SU-DHL-6 (cell line): Measurements from ENCODE around the gene BEST3.

ENCODE experiments used
- H2AFZ ChIP-seq: fragments of 200-600 bp; sonication (generic); 2 replicates; pipeline ENCODE4 v1.6.1; 2014; ENCODE audit warnings: low read depth, mild to moderate bottlenecking, moderate library complexity, mixed read lengths, antibody characterized with exemption, low read length; ENCODE audit not compliant: severe bottlenecking
- H3F3A ChIP-seq: fragments of 200-600 bp; shearing (Covaris generic); 2 replicates; pipeline ENCODE4 v1.6.0; 2016; ENCODE audit warnings: antibody characterized with exemption, mild to moderate bottlenecking; ENCODE audit not compliant: insufficient read depth
- H3K27ac ChIP-seq: fragments of 200-600 bp; sonication (generic); 2 replicates; pipeline ENCODE4 v1.5.1; 2016; ENCODE audit warnings: low read depth, mild to moderate bottlenecking, low read length, moderate library complexity, mixed read lengths
- H3K27me3 ChIP-seq: fragments of 200-600 bp; sonication (generic), shearing (Covaris generic); 2 replicates; pipeline ENCODE4 v1.6.0; 2014; ENCODE audit warnings: mild to moderate bottlenecking, low read length
- H3K36me3 ChIP-seq: fragments of 200-600 bp; sonication (generic); 2 replicates; pipeline ENCODE4 v1.6.1; 2014; ENCODE audit warnings: mild to moderate bottlenecking, low read length, mixed read lengths
- H3K4me2 ChIP-seq: fragments of 300-600, 200-600 bp; shearing (Covaris generic), sonication (generic); 2 replicates; pipeline ENCODE4 v1.6.0; 2014; ENCODE audit warnings: low read length, low read depth, mild to moderate bottlenecking; ENCODE audit not compliant: poor library complexity, severe bottlenecking
- H3K4me3 ChIP-seq: fragments of 200-600 bp; sonication (generic); 2 replicates; pipeline ENCODE4 v1.5.1; 2014; ENCODE audit warnings: antibody characterized with exemption, low read length, mild to moderate bottlenecking, mixed read lengths; ENCODE audit not compliant: insufficient read depth, poor library complexity, severe bottlenecking
- H3K79me2 ChIP-seq: fragments of 200-600 bp; sonication (generic); 2 replicates; pipeline ENCODE4 v1.6.1; 2014; ENCODE audit warnings: mild to moderate bottlenecking, low read length, moderate library complexity; ENCODE audit not compliant: insufficient read depth
- H3K9ac ChIP-seq: fragments of 200-600 bp; sonication (generic); 2 replicates; pipeline ENCODE4 v1.7.0; 2014; ENCODE audit warnings: mild to moderate bottlenecking, low read length
- H3K9me2 ChIP-seq: fragments of 200-600 bp; sonication (generic); replicated peaks from 2 replicates; pipeline ENCODE4 v1.6.1; 2014; ENCODE audit warnings: low read length; ENCODE audit not compliant: insufficient read depth
- H3K9me3 ChIP-seq: fragments of 200-600 bp; sonication (generic); 2 replicates; pipeline ENCODE4 v1.6.1; 2014; ENCODE audit warnings: low read length, mixed read lengths; ENCODE audit not compliant: insufficient read depth
- H4K20me1 ChIP-seq: fragments of 200-600 bp; sonication (generic); 2 replicates; pipeline ENCODE4 v1.6.1; 2014; ENCODE audit warnings: low read depth, mild to moderate bottlenecking, antibody characterized with exemption, low read length, moderate library complexity, mixed read lengths
- CTCF ChIP-seq: fragments of 200-600 bp; sonication (generic); IDR thresholded peaks from one replicate; pipeline ENCODE4 v1.5.1; 2017; ENCODE audit warnings: antibody characterized with exemption, mild to moderate bottlenecking, low read length, moderate library complexity; ENCODE audit not compliant: insufficient read depth, poor library complexity, severe bottlenecking
- EZH2phosphoT487 ChIP-seq: fragments of 200-600 bp; sonication (generic), shearing (Covaris generic); conservative IDR thresholded peaks from 2 replicates; pipeline ENCODE4 v1.6.1; 2018; ENCODE audit warnings: mild to moderate bottlenecking, antibody characterized with exemption, low read length, moderate library complexity, mixed read lengths

Gene BEST3

DNA sequence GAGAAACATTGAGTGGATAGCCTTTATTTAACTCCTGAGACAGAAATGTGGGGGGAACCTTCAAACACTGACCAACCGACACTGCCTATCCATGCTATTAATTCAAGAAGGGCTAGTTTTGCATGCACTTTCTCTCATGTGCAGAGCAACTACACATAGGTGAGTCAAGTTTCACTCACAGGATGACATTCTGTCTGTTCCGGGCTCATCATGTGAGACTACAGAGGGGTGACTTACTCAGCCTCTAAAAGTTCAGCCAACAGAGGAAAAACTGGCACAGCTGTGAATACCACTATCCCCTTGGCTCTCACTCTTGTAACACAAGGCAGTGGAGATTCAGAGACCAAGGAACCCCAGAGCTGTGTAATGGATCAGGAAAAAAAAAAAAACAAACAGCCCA is 13.3 kb downstream of the BEST3 start:
- Histone ChIP-seq H3K4me3 (no peak overlapping the region), H2AFZ (no peak overlapping the region), H3K4me2 (no peak overlapping the region), H3K9ac (no peak overlapping the region), H3K27me3 (no peaks in the 10 kb centered on the region; the same call in 1 of the 2 replicates), H3F3A (no peaks in the 10 kb centered on the region), H3K27ac (no peak overlapping the region), H3K79me2 (no peaks in the 10 kb centered on the region), H3K9me2 (no peaks in the 10 kb centered on the region), H3K36me3 (no peaks in the 10 kb centered on the region), H4K20me1 (no peaks in the 10 kb centered on the region), H3K9me3 (no peaks in the 10 kb centered on the region)
- TF ChIP-seq CTCF (no peak), EZH2phosphoT487 (no peak)

DNA sequence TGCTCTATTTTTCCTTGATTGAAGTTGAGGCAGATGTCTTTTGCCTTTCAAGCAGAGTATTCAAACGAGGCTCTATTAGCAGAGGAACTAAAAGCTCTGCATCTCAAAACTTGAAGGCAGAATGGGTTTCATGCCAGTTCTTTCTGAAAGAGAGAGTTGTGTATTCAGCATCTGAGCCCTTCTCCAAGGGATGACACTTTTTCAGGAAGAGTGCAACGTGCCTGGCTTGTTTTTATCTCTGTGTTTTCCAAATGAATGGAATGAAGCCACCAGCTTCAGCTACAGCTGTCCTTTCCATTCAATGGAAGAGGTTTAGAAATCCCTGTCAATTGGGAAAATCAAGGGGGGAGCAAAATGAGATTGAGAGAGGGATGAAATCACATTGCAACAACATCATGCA is 14.6 kb downstream of the BEST3 start:
- Histone ChIP-seq H3K9me2 (no peaks in the 10 kb centered on the region), H3K79me2 (no peaks in the 10 kb centered on the region), H3K9ac (no peak overlapping the region), H2AFZ (no peak overlapping the region), H4K20me1 (no peaks in the 10 kb centered on the region), H3K36me3 (no peaks in the 10 kb centered on the region), H3K27me3 (no peaks in the 10 kb centered on the region; the same call in 1 of the 2 replicates), H3K27ac (no peak overlapping the region), H3F3A (no peaks in the 10 kb centered on the region), H3K4me2 (no peak overlapping the region), H3K4me3 (no peak overlapping the region), H3K9me3 (no peaks in the 10 kb centered on the region)
- no peak for TF ChIP-seq CTCF
- TF ChIP-seq EZH2phosphoT487: no peak

DNA sequence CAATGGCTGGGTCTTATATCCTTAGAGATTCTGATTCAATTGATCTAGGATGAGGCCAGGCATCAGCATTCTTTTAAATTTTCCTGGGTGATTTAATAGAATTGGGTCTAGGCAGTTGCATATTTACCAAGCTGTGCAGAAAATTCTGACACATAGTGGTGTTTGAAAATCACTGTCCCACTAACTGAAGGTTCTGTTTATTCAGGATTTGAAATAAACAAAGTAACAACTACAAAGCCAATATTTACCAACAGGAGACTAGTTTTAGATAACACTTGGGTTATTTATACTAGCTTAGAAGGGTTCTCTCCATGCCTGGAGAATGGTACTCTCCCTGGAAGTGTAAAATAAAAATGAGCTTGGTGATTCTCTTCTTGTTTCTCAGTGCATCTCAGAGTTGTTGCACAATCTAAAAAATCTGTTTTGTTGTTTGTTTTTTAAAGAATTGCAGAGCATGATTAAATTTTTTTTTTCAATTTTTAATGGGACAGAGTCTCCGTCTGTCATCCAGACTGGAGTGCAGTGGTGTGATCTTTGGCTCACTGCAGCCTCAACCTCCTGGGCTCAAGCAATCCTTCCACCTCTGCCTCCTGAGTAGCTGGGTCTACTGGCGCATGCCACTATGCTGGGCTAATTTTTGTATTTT is 16.9 kb downstream of the BEST3 start:
- Histone ChIP-seq H2AFZ (no peak overlapping the region), H4K20me1 (no peaks in the 10 kb centered on the region), H3K4me2 (no peak overlapping the region), H3K27me3 (no peaks in the 10 kb centered on the region; the same call in 1 of the 2 replicates), H3K9ac (no peak overlapping the region), H3K9me2 (no peaks in the 10 kb centered on the region), H3K4me3 (no peak overlapping the region), H3K9me3 (no peaks in the 10 kb centered on the region), H3K36me3 (no peaks in the 10 kb centered on the region), H3K79me2 (no peaks in the 10 kb centered on the region), H3F3A (no peaks in the 10 kb centered on the region), H3K27ac (no peak overlapping the region)
- no peak for TF ChIP-seq CTCF
- no peak for TF ChIP-seq EZH2phosphoT487
